Esophagus muscularis mucosa (tissue), 4 donors: ENCODE data around the gene SND1.

Experiments
- CTCF ChIP-seq, 3 experiments: fragments of 200-600 bp in 2 of 3; fragments of 450-650 bp in 1 of 3; sonication (generic) in 2 of 3; IDR thresholded peaks; one replicate each; pipeline ENCODE4 v1.5.1; 2017 to 2019; ENCODE audit warnings: antibody characterized with exemption in 3 of 3, mild to moderate bottlenecking in 2 of 3, moderate library complexity in 1 of 3
- EP300 ChIP-seq: sonication (generic); formaldehyde crosslinking; IDR thresholded peaks from one replicate; pipeline ENCODE4 v1.6.1; 2017; ENCODE audit warnings: antibody characterized with exemption
- POLR2AphosphoS5 ChIP-seq, 2 donors: sonication (generic); formaldehyde crosslinking; IDR thresholded peaks; one replicate each; pipeline ENCODE4 v1.6.1; 2017; ENCODE audit warnings: antibody characterized with exemption in 2 of 2

DNA sequence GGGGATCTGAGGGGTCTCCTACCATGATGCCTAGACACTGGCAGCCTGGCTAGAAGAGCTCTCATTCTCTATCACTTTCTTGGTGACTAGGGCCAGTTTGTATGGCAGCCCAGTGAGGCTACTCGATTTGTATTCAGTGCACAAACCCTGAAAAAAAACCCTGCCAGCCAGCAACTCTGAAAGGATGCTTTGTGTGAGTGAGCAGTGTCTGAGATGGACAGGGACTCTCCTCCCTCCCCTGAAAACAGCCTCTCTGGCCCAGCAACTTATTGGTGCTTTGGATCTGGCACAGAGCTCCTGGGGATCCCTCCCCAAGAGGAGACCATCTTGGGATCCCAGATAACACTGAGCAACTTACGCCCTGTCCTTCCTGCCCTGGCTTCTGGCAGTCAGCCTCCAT, 390.0 kb downstream of the SND1 start:
- TF ChIP-seq EP300 (no peak), POLR2AphosphoS5 (IDR thresholded peaks at IDR 0.05) (no peak), CTCF (IDR thresholded peaks at IDR 0.05) (no peak)
